Right lobe of liver (tissue), 4 donors: ENCODE data around the gene LPAR3.

ENCODE experiments used
- CTCF ChIP-seq, 4 donors: fragments of 200-600 bp in 3 of 4; fragments of 450-650 bp in 1 of 4; IDR thresholded peaks; one replicate each; pipeline versions ENCODE4 v1.5.1 to v1.8.0; 2016 to 2022; ENCODE audit warnings: antibody characterized with exemption in 4 of 4, mild to moderate bottlenecking in 2 of 4
- POLR2A ChIP-seq: fragments of 450-650 bp; IDR thresholded peaks from one replicate; pipeline ENCODE4 v1.6.1; 2017; ENCODE audit warnings: antibody characterized with exemption, mild to moderate bottlenecking
- donor health status: DM: no; HTN: no; CAD: no.
- donor health status: DM: no; HTN: no; CAD: no.
- donor health status: DM: no; HTN: yes; CAD: no.

- TF ChIP-seq CTCF (IDR thresholded peaks at IDR 0.05) (no peak), POLR2A (no peak)
Observed at GRCh38 chr1:84839544-84839943, 53.5 kb downstream of the LPAR3 start.
